ENCODE data around the gene PPARA.
"Not testable (repeated sequence)": the region's sequence is repeated elsewhere in the genome, so short reads cannot be mapped to it uniquely, and the experiment has no call there.

Gene PPARA

DNA sequence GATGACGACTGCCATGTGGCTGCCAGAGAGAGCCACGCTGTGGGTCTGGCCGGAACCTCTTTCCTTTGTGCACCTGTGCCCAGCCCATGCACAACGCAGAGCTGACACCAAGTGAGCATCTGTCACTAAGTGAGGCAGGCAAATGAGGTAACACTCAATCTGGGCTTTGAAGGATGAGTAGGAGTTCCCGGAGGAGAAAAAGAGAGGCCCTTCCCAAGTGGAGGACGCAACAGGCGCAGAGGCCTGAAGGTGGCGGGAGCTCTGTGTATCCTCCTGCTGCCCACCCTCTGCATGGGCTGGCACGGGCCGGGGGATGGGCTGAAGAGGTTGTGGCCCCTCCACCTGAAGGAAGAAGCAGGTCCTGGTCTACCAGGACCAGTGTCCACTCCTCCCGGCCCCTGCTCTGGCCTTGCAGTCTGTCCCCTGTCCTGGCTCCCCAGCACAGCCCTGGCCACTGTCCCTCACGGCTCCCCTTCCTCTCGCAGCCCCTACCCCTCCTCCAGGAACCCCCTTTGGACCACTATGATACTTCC, 23.4 kb upstream of the PPARA start:
- no peak for DNase-seq (ENCODE audit: low spot score)

GRCh38 chr22:46127556-46127955, 22.8 kb upstream of the PPARA start:
- DNase-seq (ENCODE audit: low spot score): no peak

DNA sequence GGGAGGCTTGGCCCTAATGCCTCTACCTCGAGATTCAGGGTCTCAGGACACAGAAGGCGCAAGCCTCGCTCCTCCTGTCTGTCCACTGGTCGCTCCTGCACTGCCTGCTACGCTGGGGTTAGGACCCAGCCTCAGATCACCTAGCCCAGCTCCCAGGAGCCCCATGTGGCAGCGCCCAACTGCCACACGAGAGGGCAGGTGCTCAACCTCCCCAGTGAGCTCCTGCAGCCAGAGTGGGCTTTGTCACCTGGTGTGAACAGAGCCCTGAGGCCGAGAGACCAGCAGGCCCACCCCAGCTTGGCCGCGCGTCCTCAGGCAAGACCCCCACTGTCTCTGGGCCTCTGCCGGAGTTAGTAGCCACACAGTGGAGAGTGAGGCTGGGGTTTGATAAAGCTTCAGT, 21.7 kb upstream of the PPARA start:
- DNase-seq (ENCODE audit: low spot score): no peak

DNA sequence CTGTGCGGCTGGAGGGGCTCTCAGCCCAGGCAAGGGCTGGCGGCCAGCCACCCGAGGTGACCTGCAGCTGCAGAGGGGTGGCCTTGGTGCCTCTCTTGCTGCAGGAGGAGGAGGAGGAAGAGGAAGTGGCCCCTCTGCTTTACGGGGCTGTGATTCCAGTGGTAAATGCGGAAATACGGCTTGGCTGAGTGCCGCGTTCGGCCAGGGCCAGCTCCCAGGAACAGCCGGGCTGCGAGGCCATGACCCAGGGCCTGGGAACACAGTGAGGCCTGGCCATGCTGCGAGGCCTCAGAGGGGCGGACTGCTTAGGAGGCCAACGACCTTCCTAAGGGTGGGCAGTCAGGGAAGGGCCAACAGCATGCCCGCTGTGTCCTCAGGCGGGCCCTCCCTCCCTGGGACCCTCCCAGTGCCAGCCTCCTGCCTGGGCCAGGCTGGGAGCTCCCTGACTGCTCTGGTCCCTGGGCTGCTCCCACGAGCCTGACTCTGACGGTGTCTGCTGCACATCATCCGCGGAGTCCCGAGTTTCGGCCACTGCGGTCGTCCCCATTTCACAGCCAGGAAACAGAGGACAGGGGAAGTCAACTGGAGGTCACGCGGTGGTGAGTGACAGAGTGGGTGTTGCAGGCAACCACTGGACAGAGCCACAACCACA, 20.8 kb upstream of the PPARA start:
- peak; percentile 51 for DNase-seq (ENCODE audit: low spot score)

DNA sequence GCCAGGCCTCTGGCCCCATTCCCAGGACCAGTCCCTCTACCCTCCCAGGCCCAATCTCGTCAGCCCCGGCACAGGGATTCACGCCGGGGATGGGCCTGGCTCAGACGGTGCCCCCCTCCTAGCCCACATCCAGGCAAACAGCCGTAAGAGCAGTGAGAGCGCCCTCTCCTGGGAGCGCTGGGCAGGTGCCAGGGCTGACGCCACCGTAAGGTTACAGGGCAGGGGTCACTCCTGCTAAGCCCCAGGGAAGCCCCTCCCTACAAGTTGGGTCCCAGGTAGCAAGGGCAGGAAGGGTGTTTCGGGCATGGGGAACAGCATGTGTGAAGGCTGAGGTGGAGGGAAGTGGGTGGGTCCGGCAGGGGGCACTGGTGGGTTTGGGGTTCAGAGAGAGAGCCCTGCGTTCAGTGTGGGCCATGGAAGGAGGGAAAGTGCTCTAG, 19.2 kb upstream of the PPARA start:
- no peak for DNase-seq (ENCODE audit: low spot score)

DNA sequence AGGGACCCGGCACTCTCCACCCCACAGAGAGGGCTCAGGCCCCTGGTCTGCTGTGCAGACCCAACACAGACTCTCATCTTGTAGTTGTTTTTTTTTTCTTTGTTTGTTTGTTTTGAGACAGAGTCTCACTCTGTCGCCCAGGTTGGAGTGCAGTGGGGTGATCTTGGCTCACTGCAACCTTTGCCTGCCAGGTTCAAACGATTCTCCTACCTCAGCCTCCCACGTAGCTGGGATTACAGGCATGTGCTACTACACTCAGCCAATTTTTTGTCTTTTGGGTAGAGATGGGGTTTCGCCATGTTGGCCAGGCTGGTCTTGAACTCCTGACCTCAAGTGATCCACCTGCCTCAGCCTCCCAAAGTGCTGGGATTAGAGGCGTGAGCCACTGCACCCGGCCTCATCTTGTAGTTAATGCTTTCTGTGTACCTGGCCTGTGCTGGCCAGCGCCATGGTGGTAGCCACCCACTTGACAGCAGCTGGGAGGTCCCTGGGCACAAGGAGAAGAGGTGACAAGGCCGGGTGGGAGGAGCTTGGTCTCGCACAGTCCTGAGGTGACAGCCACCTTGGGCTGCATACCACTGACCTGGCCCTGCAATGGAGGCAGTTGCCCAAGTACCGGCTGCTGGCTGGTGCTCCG, 18.0 kb upstream of the PPARA start:
- not testable (repeated sequence) for DNase-seq (ENCODE audit: low spot score)

- DNase-seq (ENCODE audit: low spot score): no peak
Measured at GRCh38 chr22:46132830-46133587, 17.3 kb upstream of the PPARA start.

- no peak for DNase-seq (ENCODE audit: low spot score)
Measured at GRCh38 chr22:46133588-46133855, 16.8 kb upstream of the PPARA start.

DNA sequence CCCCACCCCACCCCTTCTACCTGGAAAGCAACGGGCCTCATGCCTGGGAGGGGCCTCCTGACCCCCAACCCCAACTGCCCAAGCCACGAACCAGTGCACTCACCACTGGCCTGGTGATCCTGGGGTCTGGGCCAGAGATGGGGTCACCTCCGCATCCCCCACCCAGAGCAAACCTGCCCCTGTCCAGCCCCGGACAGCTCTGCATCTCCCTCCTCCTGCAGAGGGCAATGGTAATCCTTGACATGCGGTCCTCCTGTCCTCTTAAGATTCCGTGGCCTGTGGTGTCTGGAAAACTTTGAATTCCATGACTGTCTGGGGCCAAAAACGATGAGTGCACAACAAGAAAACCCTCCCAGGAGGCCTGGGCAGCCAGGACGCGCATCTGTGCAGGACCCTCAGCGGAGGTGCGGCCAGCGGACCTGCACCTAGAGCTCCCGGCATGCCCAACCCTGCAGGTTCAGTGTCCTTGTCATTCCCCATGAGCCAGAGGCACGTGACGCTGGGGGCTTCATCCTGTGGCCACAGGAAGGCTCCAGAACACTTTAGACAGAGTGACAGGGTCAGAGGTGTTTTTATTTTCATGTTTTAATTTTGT, 16.1 kb upstream of the PPARA start:
- DNase-seq (ENCODE audit: low spot score): no peak

DNA sequence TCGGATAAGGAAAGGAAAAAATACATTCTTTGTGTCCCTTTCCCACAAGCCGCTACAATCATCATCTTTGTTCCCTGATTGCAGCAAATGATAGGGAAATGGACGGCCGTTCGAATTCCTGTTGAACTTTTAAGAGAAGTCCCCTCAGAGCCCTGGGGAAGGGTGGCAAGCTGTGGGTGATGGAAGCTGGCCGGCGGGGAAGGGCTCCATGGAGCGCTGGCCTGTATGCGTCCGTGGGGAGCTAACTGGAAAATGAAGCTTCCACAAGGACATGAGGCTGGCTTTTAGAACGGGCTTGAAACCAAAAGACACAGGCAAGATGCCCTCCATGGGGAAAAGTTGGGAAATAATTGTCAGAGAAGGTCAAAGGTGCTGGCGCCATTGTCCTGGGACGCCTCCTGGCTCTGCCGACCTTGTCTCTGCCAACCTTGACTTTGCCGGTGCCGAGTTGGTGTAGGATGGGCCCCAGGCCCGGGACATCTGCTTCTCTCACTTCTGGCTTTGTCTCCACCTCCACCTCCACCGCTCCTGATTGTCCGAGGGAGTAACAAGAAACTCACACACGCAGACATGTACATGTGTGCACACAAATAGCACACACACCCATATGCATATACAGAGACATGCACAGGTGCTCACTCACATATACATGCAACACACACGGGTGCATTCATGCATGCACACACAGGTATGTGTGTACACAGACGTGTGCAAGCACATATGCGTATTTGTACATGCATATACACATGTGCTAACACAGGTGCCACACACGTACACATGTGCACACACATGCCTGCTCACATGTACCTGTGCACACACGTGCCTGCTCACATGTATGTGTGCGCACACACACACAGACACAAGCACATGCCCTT, 14.5 kb upstream of the PPARA start:
- DNase-seq (ENCODE audit: low spot score): no peak

DNA sequence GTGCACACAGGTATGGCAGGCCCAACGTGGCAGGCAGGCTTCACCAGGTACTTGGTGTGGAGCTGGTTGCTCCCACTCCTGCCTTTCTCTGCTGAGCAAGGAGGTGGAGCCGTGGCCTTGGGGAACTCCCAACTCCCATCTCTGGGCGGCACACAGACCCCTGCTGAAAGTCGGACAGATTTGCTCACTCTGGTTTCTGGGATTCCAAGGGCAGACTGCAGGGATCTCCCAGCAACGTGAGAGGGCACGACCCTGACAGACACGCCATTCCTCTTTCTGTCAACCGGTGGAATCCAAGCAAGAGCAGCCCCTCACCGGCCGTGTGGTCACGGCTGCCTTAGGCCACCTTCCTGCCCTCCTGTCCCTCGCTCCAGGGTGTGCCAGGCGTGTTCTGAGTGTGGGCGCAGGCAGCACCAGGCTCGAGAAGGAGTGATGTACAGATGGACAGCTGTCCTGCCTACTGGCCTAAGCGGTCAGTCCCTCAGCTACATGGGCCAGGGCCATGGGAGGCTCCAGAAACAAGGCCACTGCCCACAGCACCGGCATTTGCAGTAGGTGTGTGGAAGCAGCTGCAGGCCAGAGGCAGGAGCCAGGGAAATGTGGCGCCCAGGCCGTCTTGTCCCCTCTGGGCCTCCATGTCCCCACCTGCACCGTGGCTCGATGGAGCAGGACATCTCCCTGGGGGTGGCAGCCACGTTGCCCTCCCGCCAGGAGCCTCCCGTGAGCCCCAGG, 13.7 kb upstream of the PPARA start:
- DNase-seq (ENCODE audit: low spot score): no peak

- DNase-seq (ENCODE audit: low spot score): no peak
Measured at GRCh38 chr22:46137218-46137766, 13.0 kb upstream of the PPARA start.

GRCh38 chr22:46138058-46138797, 12.1 kb upstream of the PPARA start:
- no peak for DNase-seq (ENCODE audit: low spot score)

GRCh38 chr22:46139417-46139816, 10.9 kb upstream of the PPARA start:
- not testable (repeated sequence) for DNase-seq (ENCODE audit: low spot score)

- DNase-seq (ENCODE audit: low spot score): no peak
Measured at GRCh38 chr22:46139895-46140350, 10.4 kb upstream of the PPARA start.

- peak; percentile 40 for DNase-seq (ENCODE audit: low spot score)
Measured at GRCh38 chr22:46140989-46141928, 9.1 kb upstream of the PPARA start.

GRCh38 chr22:46142548-46143490, 7.5 kb upstream of the PPARA start:
- DNase-seq (ENCODE audit: low spot score): no peak

All from NAMALWA (cell line).